Activated T-helper 2 cell treated with anti-CD3 and anti-CD28 coated beads, Interferon-gamma antibody, Interleukin-2, Interleukin-4, amounts not matched to agents 10 μg/mL and 5 μg/mL and 100 μg/mL, durations not matched to agents 14 hours and 24 hours and 36 hours (primary cell): ENCODE results near the gene CDHR1. TPM values are rescaled to one million over a fixed set of nuclear protein-coding genes. Genes with fewer than 3 reads are reported as not detected.
A peak's percentile ranks its signal among the peaks of the same experiment; 100 is the strongest.

Experiments used
- DNase-seq: peaks from one replicate; pipeline ENCODE4 v3.0.0; 2021; ENCODE audit warnings: low spot score
- H3K27ac Mint-ChIP-seq: one replicate; pipeline ENCODE4 v1.8.0; 2021; ENCODE audit warnings: mixed read lengths
- H3K27me3 Mint-ChIP-seq: one replicate; pipeline ENCODE4 v1.8.0; 2021; ENCODE audit warnings: low read depth, mixed read lengths
- H3K36me3 Mint-ChIP-seq: one replicate; pipeline ENCODE4 v1.8.0; 2021; ENCODE audit warnings: low read depth, mixed read lengths
- H3K4me1 Mint-ChIP-seq: one replicate; pipeline ENCODE4 v1.8.0; 2021; ENCODE audit warnings: low read depth, mixed read lengths
- H3K4me3 Mint-ChIP-seq: one replicate; pipeline ENCODE4 v1.8.0; 2021; ENCODE audit warnings: low read depth, mild to moderate bottlenecking, moderate library complexity, mixed read lengths
- H3K9me3 Mint-ChIP-seq: one replicate; pipeline ENCODE4 v1.8.0; 2021; ENCODE audit warnings: mixed read lengths
- intact Hi-C: fragments of 100-400 bp; cut with micrococcal nuclease; formaldehyde crosslinking; loops from one replicate; pipeline ENCODE4 v1.15.1; 2023
- total RNA-seq: library from RNA; stranded (reverse); gene quantifications from 2 replicates; pipeline ENCODE4 v1.2.3, GENCODE V29; 2022

CDHR1 gene
- total RNA-seq, 1 donor from 2014 or later, result 0.32 TPM

DNA sequence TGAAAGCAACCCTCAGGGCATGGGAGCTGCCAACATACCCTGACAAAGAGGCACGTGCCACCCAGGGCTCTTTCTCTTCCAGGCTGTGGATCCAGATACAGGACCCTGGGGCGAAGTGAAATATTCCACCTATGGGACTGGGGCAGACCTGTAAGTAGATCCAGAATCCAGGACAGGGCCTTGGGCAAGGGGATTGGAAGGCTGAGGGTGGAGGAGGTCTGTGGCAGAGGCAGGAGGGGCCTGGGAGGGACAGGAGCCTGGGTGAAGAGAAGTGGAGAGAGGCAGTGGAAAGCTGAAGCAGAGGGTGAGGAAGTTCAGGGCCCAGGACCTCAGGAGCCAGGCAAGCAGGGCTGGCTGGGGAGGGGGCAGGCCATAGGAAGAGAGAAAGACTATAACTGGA, 17.2 kb downstream of the CDHR1 start:
- intact Hi-C loops, result no loop called here
- Mint-ChIP-seq H3K4me1 (peaks cover 4% of the 10 kb centered on the region), H3K9me3 (no peaks in the 10 kb centered on the region), H3K36me3 (no peaks in the 10 kb centered on the region), H3K27ac (no peak overlapping the region), H3K27me3 (peaks cover 6% of the 10 kb centered on the region), H3K4me3 (no peak overlapping the region)
- DNase-seq, result no peak

DNA sequence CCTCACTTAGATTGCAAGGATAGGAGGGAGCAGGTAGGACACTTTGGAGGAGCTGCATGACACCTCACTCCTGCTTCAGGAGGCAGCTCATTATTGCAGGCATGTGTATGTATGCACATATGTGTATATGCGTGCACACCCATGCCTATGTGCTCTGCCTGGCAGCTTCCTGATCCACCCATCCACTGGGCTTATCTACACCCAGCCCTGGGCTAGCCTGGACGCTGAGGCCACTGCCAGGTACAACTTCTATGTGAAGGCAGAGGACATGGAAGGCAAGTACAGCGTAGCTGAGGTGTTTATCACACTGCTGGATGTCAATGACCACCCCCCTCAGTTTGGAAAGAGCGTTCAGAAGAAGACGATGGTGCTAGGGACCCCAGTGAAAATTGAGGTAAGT, 17.7 kb downstream of the CDHR1 start:
- peaks cover 4% of the 10 kb centered on the region for H3K4me1 Mint-ChIP-seq
- intact Hi-C loops, result no loop called here
- no peak overlapping the region for H3K4me3 Mint-ChIP-seq
- peaks cover 2% of the 10 kb centered on the region for H3K27me3 Mint-ChIP-seq
- no peaks in the 10 kb centered on the region for H3K9me3 Mint-ChIP-seq
- no peak for DNase-seq
- no peaks in the 10 kb centered on the region for H3K36me3 Mint-ChIP-seq
- no peak overlapping the region for H3K27ac Mint-ChIP-seq

DNA sequence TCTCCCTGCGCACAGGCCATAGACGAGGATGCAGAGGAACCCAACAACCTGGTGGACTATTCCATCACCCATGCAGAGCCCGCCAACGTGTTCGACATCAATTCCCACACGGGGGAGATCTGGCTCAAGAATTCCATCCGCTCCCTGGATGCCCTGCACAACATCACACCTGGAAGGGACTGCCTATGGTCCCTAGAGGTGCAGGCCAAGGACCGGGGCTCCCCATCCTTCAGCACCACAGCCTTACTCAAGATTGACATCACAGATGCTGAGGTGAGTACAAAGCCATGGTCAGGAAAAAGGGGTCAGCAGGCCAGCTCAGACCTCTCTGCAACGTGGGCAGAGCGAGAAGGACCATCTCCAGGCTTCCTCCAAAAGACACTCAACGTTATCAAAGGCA, 18.7 kb downstream of the CDHR1 start:
- intact Hi-C loops, result no loop called here
- Mint-ChIP-seq H3K27ac (no peak overlapping the region), H3K9me3 (no peaks in the 10 kb centered on the region), H3K4me1 (peaks cover 4% of the 10 kb centered on the region), H3K27me3 (no peaks in the 10 kb centered on the region), H3K36me3 (no peaks in the 10 kb centered on the region), H3K4me3 (no peak overlapping the region)
- no peak for DNase-seq

DNA sequence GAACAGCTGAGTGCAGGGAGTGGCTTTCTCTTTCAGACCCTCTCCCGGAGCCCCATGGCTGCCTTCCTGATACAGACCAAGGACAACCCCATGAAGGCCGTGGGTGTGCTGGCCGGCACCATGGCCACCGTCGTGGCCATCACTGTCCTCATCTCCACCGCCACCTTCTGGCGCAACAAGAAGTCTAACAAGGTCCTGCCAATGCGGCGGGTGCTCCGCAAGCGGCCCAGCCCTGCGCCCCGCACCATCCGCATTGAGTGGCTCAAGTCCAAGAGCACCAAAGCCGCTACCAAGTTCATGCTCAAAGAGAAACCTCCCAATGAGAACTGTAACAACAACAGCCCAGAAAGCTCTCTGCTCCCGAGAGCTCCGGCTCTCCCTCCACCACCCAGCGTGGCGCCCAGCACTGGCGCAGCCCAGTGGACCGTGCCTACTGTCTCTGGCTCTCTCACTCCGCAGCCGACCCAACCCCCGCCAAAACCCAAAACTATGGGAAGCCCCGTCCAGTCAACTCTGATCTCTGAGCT, 19.8 kb downstream of the CDHR1 start:
- Mint-ChIP-seq H3K27ac (no peak overlapping the region), H3K4me1 (peaks cover 4% of the 10 kb centered on the region), H3K36me3 (no peaks in the 10 kb centered on the region), H3K4me3 (peak overlapping the region; percentile 18), H3K9me3 (peaks cover under 1% of the 10 kb centered on the region), H3K27me3 (no peaks in the 10 kb centered on the region)
- intact Hi-C loops, result no loop called here
- no peak for DNase-seq

DNA sequence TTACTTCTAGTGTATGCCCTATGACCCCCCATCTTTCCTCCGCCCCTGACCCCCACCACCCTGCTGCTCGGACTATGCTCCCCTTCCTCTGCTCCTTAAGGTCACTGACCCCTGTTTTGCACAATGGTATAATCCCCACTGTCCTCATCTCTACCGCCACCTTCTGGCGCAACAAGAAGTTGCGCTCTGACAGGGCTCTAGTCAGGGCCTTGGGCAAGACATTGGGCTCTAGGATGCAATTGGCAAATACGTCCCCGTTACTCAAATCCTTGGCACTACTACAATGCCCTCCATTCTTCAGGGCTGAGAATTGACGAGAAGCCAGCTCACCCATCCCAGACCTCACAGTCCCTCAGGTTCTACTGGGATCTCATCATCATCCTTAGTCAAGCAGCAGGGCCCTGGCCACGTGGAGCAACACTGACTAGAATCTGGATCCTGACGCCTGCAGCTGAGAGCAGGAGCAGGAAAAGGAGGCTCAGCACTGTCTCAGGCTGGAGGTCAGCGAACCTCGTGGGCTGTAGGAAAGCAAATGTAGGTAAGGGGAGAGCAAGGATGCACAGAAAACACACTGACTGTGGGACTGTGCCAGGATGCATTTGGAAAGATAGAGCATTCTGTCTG, 20.4 kb downstream of the CDHR1 start:
- H3K9me3 Mint-ChIP-seq, result peaks cover 6% of the 10 kb centered on the region
- no peaks in the 10 kb centered on the region for H3K36me3 Mint-ChIP-seq

DNA sequence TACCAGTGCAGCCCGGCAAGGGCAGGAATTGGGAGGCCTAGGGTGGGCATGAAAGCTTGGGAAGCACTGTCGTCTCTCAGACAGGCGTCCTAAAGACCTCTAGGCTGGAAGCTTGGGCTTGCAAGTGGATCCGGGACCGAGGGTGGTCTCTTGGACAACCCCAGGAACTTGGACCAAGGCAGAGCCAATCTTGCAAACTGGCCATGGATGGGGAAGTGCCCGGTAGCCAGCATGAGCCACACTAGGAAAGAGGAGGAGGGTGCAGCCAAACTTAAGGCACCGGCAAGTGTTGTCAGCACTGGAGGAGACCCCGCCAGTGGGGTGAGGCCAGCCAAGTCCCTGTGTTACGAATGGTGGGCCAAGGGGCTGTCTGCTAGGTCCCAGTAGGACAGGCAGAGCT, 22.5 kb downstream of the CDHR1 start:
- H3K27me3 Mint-ChIP-seq, result no peaks in the 10 kb centered on the region
- H3K4me1 Mint-ChIP-seq, result peaks cover 4% of the 10 kb centered on the region
- intact Hi-C loops, result no loop called here
- DNase-seq, result no peak
- no peak overlapping the region for H3K4me3 Mint-ChIP-seq
- no peak overlapping the region for H3K27ac Mint-ChIP-seq
- peaks cover 9% of the 10 kb centered on the region for H3K9me3 Mint-ChIP-seq
- no peaks in the 10 kb centered on the region for H3K36me3 Mint-ChIP-seq

More for the DNA sequence above, 20.4 kb downstream of the CDHR1 start:
- Mint-ChIP-seq H3K4me3 (peak overlapping the region; percentile 18), H3K27me3 (no peaks in the 10 kb centered on the region), H3K27ac (no peak overlapping the region), H3K4me1 (peaks cover 4% of the 10 kb centered on the region)
- intact Hi-C loops, result no loop called here
- DNase-seq, result no peak

DNA sequence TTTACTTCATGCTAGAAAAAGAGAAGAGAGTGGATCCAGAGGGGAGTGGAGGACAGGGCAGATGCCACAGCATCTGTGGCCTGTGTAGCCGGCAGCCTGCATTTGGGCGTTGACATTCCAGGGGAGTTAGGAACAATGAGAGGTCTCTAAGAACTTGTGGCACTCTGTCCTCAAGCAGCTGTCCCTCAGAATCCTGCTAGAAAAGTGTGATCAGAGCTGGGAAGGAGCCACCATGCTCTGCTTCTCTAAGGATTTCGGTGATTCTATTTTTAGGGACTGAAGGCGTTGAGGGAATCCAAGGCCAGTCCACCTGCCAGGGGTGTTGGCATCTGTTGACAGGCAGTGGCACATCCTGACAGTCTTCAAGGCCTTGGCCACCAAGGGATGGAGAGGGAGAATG, 23.4 kb downstream of the CDHR1 start:
- Mint-ChIP-seq H3K27ac (no peak overlapping the region), H3K36me3 (no peaks in the 10 kb centered on the region), H3K27me3 (no peaks in the 10 kb centered on the region), H3K4me1 (peaks cover 4% of the 10 kb centered on the region), H3K4me3 (no peak overlapping the region), H3K9me3 (peaks cover 9% of the 10 kb centered on the region)
- no peak for DNase-seq
- intact Hi-C loops, result no loop called here

DNA sequence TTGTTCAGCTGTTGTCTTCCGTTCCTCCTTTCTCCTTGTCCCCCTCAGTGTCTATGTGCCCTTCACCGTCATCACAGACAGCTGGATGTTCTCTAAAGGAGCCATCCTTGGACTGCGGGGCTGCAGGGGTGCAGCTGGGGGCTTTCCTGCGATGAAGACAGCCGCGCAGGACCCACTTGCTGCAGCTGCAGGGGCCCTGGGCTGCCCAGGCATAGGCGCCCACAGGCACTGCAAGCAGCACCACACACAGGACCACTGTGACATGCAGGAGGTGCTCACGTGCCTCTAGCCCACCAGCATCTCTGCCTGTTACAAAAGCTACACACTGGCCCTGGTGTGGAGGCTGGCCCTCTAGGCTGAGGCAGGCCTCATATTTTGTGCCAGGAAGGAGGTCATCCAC, 27.6 kb downstream of the CDHR1 start:
- Mint-ChIP-seq H3K4me3 (no peak overlapping the region), H3K4me1 (no peaks in the 10 kb centered on the region), H3K27me3 (no peaks in the 10 kb centered on the region), H3K36me3 (no peaks in the 10 kb centered on the region), H3K27ac (no peak overlapping the region), H3K9me3 (peaks cover 9% of the 10 kb centered on the region)
- DNase-seq, result no peak
- intact Hi-C loops, result no loop called here

DNA sequence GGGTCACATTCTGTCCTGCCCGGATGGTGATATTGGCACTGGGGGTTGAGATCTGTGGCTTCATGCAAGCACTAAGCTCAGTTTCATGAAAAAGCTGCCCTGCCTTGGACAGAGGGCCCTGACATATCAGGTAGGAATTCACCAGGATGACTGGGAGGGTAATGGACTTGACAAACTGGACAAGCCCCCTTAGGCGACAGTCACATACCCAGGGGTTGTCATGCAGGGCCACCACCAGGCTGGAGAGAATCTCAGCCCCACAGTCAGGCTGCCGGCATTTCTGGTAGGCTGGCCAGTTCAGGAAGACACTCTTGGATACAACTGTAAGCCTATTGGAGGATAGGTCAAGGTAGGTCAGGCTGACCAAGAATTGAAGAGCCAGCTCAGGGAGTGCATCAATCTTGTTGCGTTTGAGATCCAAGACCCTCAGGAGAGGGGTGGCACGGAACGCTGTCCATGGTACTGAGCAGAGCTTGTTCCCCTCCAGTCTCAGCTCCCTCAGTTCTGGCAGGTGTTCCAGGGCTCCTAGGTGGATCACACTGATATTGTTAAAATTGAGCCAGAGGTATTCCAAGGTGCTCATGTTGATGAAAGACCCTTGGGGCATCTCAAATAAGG, 30.2 kb downstream of the CDHR1 start:
- no peaks in the 10 kb centered on the region for H3K27me3 Mint-ChIP-seq

DNA sequence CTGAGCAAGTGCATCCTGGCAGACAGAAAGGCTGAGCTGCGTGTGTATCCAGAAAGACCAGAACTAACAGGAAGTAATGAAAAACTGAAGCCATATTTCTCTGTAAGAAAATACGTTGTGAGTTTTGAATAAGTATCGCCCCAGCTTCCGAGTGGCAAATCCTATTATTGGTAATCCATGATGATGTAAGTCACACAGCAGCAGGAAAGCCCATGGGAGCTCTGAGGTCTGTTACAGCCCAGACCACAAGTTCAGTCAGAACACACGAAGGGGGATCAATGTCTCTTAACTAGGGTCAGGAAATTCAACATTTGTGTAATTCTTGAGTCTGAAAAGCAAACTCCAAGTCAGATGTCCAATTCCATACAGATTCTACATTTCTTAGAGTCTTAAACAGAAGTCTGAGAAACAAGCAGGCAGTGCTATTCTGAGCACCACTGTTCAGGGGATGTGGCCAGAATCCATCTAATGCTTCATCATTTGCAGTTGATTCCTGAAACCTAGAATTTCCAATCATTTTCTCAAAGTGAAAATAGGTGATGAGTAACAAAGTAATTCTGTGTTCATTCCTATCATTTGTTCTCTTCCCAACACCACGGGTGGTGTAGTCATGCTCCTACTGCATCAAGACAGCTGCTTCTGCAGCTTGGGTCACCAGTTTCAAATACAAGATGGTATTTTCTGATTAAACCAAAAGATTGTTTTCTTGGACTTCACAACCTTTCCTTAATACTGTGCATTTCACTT, 31.3 kb downstream of the CDHR1 start, which contains the start of gene LRIT2:
Gene LRIT2 (minus strand): TSS at position 118 of the 747 bp plus-strand sequence. CDS start 24 bp downstream, at position 94.
- Mint-ChIP-seq H3K36me3 (no peaks in the 10 kb centered on the region), H3K9me3 (peaks cover 1% of the 10 kb centered on the region), H3K4me1 (no peaks in the 10 kb centered on the region), H3K4me3 (no peak within 1 kb of the TSS), H3K27me3 (no peaks in the 10 kb centered on the region), H3K27ac (no peak within 1 kb of the TSS)
- DNase-seq, result no peak
- intact Hi-C loops, result no loop called here

More for the DNA sequence above, 30.2 kb downstream of the CDHR1 start:
- H3K9me3 Mint-ChIP-seq, result peaks cover 5% of the 10 kb centered on the region
- no peaks in the 10 kb centered on the region for H3K4me1 Mint-ChIP-seq
- intact Hi-C loops, result no loop called here
- no peaks in the 10 kb centered on the region for H3K36me3 Mint-ChIP-seq
- no peak overlapping the region for H3K27ac Mint-ChIP-seq
- DNase-seq, result no peak
- no peak overlapping the region for H3K4me3 Mint-ChIP-seq

DNA sequence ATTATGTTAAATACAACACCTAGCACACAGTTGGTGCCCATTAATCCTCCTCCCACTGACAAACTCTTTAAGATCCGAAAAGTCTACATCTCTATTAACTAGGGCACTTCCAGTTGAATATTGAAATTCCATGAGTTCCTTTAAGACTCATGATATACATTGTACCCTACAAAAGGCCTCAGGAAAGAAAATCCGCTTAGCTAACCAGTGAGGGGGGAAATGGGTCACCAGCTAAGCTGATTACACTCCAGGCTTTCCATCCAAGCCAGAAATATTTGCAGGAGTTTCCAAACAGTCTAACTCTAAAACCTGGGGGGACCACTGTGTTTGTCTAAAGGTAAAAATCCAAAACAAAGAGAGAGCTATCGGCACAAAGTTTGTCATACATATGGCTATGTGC, 32.3 kb downstream of the CDHR1 start:
- Mint-ChIP-seq H3K27ac (no peak overlapping the region), H3K9me3 (no peaks in the 10 kb centered on the region), H3K27me3 (no peaks in the 10 kb centered on the region), H3K36me3 (no peaks in the 10 kb centered on the region), H3K4me1 (no peaks in the 10 kb centered on the region), H3K4me3 (no peak overlapping the region)
- no peak for DNase-seq
- intact Hi-C loops, result no loop called here

DNA sequence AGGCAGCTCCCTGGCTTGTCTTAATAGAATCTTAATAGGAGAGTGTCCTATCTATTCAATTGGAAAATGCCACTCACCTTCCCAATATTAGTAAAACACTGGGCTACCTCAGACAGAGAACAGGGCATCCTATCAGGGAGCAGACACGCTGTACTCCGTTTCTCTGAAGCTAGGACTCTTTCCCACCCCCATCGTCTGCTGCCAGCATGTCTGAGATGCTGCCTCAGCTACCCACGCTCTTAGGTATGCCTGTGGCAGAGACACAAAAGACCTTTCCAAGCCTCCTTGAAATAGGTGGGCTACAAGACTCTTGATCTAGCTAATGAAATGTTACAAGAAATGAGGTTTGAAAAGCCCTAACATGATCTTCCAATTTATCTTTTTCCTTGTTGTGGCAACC, 33.5 kb downstream of the CDHR1 start:
- DNase-seq, result no peak
- Mint-ChIP-seq H3K27ac (no peak overlapping the region), H3K27me3 (no peaks in the 10 kb centered on the region), H3K9me3 (no peaks in the 10 kb centered on the region), H3K36me3 (no peaks in the 10 kb centered on the region), H3K4me1 (no peaks in the 10 kb centered on the region), H3K4me3 (no peak overlapping the region)
- intact Hi-C loops, result no loop called here

DNA sequence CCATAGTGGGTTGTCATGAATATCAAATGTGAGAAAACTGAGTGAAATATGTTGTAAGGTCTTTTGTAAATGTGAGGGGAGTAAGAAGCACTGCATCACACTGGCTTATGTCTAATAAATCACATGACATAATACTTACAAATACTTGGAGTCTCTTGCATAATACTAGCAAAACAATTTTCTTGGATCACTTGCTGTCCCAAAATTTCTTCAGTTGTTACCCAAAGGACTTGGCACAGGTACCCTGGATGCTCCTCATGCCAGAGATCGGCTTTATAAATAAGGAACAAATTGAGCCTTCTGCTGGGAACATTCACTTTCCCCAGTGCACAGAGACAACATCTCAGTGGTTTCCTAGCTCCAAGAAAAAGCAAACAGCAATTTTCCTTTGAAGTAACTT, 36.0 kb downstream of the CDHR1 start:
- Mint-ChIP-seq H3K4me3 (no peak overlapping the region), H3K4me1 (no peaks in the 10 kb centered on the region)
- intact Hi-C loops, result no loop called here

More for the DNA sequence above, 36.0 kb downstream of the CDHR1 start:
- H3K36me3 Mint-ChIP-seq, result no peaks in the 10 kb centered on the region
- no peaks in the 10 kb centered on the region for H3K9me3 Mint-ChIP-seq
- no peak for DNase-seq
- no peak overlapping the region for H3K27ac Mint-ChIP-seq
- no peaks in the 10 kb centered on the region for H3K27me3 Mint-ChIP-seq
